GM19468 (cell line): Measurements from ENCODE around the gene MSRB1.

Source experiments
- ATAC-seq: cut with Tn5 transposase; IDR thresholded peaks from one replicate; pipeline ENCODE4 v1.9.1; 2021; ENCODE audit warnings: mild to moderate bottlenecking, moderate library complexity, moderate number of reproducible peaks; ENCODE audit not compliant: unreplicated experiment; ENCODE audit errors: extremely low read depth

MSRB1 gene

GRCh38 chr16:1942810-1943726 is at the start of gene MSRB1:
MSRB1 (minus strand) TSS chr16:1943199; CDS start chr16:1943156, 43 bp downstream.
- peak; percentile 90 for ATAC-seq

GRCh38 chr16:1991948-1992703 is 49.1 kb upstream of the MSRB1 start:
- peak; percentile 45 for ATAC-seq

- no peak for ATAC-seq
These were observed 48.6 kb upstream of the MSRB1 start for GRCh38 chr16:1991588-1991947.

GRCh38 chr16:1991135-1991551 is 48.1 kb upstream of the MSRB1 start:
- no peak for ATAC-seq

GRCh38 chr16:1990351-1991134 is 47.5 kb upstream of the MSRB1 start:
- no peak for ATAC-seq

- ATAC-seq: no peak
These were observed 47.0 kb upstream of the MSRB1 start for GRCh38 chr16:1990101-1990350.

GRCh38 chr16:1989209-1990100 is 46.5 kb upstream of the MSRB1 start, which contains the start of gene SYNGR3:
SYNGR3 (plus strand) TSS chr16:1989970; CDS start chr16:1990103, 133 bp downstream.
- ATAC-seq: no peak

- ATAC-seq: no peak
These were observed 44.2 kb upstream of the MSRB1 start for GRCh38 chr16:1987198-1987597.

- no peak for ATAC-seq
These were observed 42.6 kb upstream of the MSRB1 start for GRCh38 chr16:1985466-1986150.

GRCh38 chr16:1984347-1985225 is 41.6 kb upstream of the MSRB1 start:
- no peak for ATAC-seq

GRCh38 chr16:1983544-1984346 is 40.7 kb upstream of the MSRB1 start, which contains the start of gene GFER:
GFER (plus strand) TSS chr16:1984193; CDS start chr16:1984219, 26 bp downstream.
- ATAC-seq: peak; percentile 58

GRCh38 chr16:1982991-1983543 is 40.1 kb upstream of the MSRB1 start:
- ATAC-seq: no peak

- ATAC-seq: no peak
These were observed 39.0 kb upstream of the MSRB1 start for GRCh38 chr16:1982013-1982433.

GRCh38 chr16:1981398-1981836 is 38.4 kb upstream of the MSRB1 start, which contains the start of gene NOXO1:
NOXO1 (minus strand) TSS chr16:1981469; CDS start chr16:1981179, 290 bp downstream.
- ATAC-seq: no peak

GRCh38 chr16:1980770-1981087 is 37.7 kb upstream of the MSRB1 start:
- no peak for ATAC-seq

- no peak for ATAC-seq
These were observed 37.2 kb upstream of the MSRB1 start for GRCh38 chr16:1980030-1980769.
